ENCODE measurements around the gene ENTPD3. TPM values are rescaled to one million over a fixed set of nuclear protein-coding genes. Genes with fewer than 3 reads are reported as not detected.
A peak's percentile ranks its signal among the peaks of the same experiment; 100 is the strongest.

The ENTPD3 gene
- total RNA-seq, 8 experiments from 2014 or later = 0.05 to 3.0 (median 0.36) TPM

DNA sequence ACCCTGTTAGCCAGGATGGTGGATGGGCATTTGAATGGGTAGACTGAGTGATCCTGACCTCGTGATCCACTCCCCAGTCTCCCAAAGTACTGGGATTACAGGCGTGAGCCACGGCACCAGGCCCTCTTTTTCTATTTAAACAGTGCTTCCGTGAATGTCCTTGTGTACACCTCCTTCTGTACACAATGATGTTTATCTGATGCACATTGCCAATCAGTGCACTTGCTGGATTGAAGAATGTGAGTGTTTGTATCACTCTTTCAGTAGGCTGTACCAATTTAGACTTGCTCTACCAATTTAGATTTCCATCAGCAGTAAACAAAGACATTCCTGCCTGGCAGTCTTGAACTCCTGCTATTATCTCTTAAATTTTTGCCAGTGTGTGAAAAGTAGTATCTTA is 81.0 kb downstream of the ENTPD3 start:
- 83 to 100% (median 93%) methylated on average over 1 to 4 of the region's 4 CpGs; no CpG with 5 or more reads in 5 of the 10 experiments for WGBS, 10 experiments
- H3K27ac ChIP-seq = no peak overlapping the region
- in situ Hi-C loops (cut with MboI; ENCODE audit: low pct_unique_long_range_greater_than_20kb in 2 of 9, low sequenced_read_pairs in 9 of 9, unreplicated experiment in 9 of 9) = no loop called here
- H3K4me1 ChIP-seq (replicated peaks in 1 of 2) = no peaks in the 10 kb centered on the region
- peak in 1 of 8 experiments; percentile 8 for ATAC-seq (replicated peaks in 6 of 8)
- H3K4me3 ChIP-seq = no peak overlapping the region

DNA sequence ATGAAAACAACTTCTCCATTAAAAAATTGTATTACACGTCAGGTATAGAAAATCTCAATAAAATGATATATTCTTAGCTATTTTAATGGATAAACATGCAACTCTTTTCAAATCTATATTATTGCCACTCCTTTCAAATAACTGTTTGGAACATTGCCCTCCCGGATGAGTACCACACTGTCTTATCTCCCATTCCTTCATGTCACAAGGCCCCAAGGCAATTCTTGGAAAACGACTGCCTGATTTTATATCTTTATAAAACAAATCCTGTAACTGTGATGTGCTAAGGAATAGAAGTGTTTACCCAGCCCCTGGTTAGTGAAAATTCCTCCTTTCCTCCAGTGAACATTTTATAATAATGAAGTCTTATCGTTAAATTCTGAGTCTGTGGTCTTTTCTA is 83.7 kb downstream of the ENTPD3 start:
- H3K4me1 ChIP-seq (replicated peaks in 1 of 2) = no peaks in the 10 kb centered on the region
- no peak for ATAC-seq (replicated peaks in 6 of 8)
- H3K4me3 ChIP-seq = no peak overlapping the region
- 69 to 100% (median 86%) methylated on average over 1 to 4 of the region's 4 CpGs for whole genome bisulfite sequencing, 10 experiments
- in situ Hi-C loops (cut with MboI; ENCODE audit: low pct_unique_long_range_greater_than_20kb in 2 of 9, low sequenced_read_pairs in 9 of 9, unreplicated experiment in 9 of 9) = no loop called here
- no peak overlapping the region for H3K27ac ChIP-seq

DNA sequence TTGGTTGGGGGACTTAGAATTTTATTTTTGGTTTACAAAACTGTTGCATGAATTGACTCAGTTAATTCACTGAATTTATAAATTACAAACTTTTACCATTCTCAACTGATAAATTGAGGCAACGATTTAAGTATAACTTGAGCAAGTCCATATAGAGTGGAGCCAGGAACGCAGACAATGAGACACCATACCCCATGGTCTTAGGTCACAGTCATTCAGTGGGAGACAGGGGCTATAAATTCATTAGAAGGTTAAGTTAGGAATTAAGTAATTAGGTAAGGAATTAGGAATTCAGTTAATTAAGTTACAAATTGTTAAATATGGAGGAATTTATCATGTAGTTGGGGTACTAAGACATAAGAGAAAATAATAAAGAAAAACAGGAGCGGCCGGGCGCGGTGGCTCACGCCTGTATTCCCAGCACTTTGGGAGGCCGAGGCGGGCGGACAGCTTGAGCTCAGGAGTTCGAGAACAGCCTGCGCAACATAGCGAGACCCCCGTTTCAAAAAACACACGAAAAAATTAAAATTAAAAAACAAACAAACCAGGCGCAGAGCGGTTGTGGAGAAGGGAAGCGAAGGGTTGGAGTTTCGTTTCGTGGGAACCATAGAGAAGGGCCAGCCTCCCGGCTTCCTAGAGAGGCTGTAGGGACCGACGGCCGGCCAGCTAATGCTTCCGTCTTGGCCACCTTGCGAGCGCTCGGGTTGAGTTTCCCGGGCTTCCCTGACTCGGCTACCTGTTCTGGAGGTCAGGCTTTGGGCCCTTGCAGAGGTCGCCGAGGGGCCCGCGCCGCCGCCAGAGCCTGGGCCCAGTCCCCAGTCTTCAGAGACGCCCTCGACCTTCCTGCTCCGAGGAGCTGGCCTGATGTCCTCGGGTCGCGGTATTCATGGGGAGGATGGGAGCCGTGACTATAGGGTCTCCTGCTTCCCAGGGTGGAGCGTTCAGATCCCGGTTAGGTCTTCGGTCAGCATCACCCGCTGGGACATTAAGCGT is 89.8 kb downstream of the ENTPD3 start, which contains the start of gene ZNF619:
TSS of gene ZNF619 (plus strand) at position 645 of the 993 bp plus-strand sequence. CDS start 858 bp downstream, outside the sequence.
- ATAC-seq (replicated peaks in 6 of 8) = peak; percentile 81 to 95 (median 92)
- no peak within 1 kb of the TSS for H3K27ac ChIP-seq
- 2 to 89% (median 23%) methylated on average over 8 to 41 of the region's 48 CpGs for WGBS, 10 experiments
- in situ Hi-C loops (cut with MboI; ENCODE audit: low pct_unique_long_range_greater_than_20kb in 2 of 9, low sequenced_read_pairs in 9 of 9, unreplicated experiment in 9 of 9) = no loop called here
- H3K4me3 ChIP-seq = peak within 1 kb of the TSS; percentile 48 to 82 (median 57)
- H3K4me1 ChIP-seq (replicated peaks in 1 of 2) = peaks cover 0 to 4% of the 10 kb centered on the region in 2 donors

- no peak overlapping the region for H3K27ac ChIP-seq
- peak in 6 of 8 experiments; percentile 15 to 44 (median 30) for ATAC-seq (replicated peaks in 6 of 8)
- in situ Hi-C loops (cut with MboI; ENCODE audit: low pct_unique_long_range_greater_than_20kb in 2 of 9, low sequenced_read_pairs in 9 of 9, unreplicated experiment in 9 of 9) = no loop called here
Measured at GRCh38 chr3:40477666-40478065, 90.7 kb downstream of the ENTPD3 start.

More at GRCh38 chr3:40477666-40478065, 90.7 kb downstream of the ENTPD3 start:
- peaks cover 0 to 4% of the 10 kb centered on the region in 2 donors for H3K4me1 ChIP-seq (replicated peaks in 1 of 2)
- H3K4me3 ChIP-seq = peak overlapping the region; percentile 48 to 82 (median 57)
- WGBS, 10 experiments = 0 to 83% (median 34%) methylated on average over 1 to 4 of the region's 4 CpGs; no CpG with 5 or more reads in 4 of the 10 experiments

Other genes starting within 250 kb of the ENTPD3 start
- gene EIF1B, start 77.5 kb upstream of the ENTPD3 start, total RNA-seq = 100 to 1,000 TPM in 1 of 8 experiments, 10 to 100 TPM in 7; 25.1 to 150 (median 63.5) TPM
- gene RPL14, start 70.2 kb downstream of the ENTPD3 start, total RNA-seq = 1,000 to 10,000 TPM in 7 of 8 experiments, 100 to 1,000 TPM in 1; 845 to 1,681 (median 1,216) TPM
- gene ZNF619, start 89.9 kb downstream of the ENTPD3 start, total RNA-seq = 1 to 10 TPM; 1.3 to 7.9 (median 5.6) TPM
- 10 to 100 TPM in 4 of 8 experiments, 1 to 10 TPM in 4; 1.0 to 19.7 (median 10.2) TPM for gene ZNF620, start 118.9 kb downstream of the ENTPD3 start, total RNA-seq
- 10 to 100 TPM in 7 of 8 experiments, 1 to 10 TPM in 1; 8.7 to 31.8 (median 16.2) TPM for gene ZNF621, start 137.8 kb downstream of the ENTPD3 start, total RNA-seq

Measured in motor neuron (in vitro differentiated cells).